ENCODE data around the gene TTYH2. TPM values are rescaled to one million over a fixed set of nuclear protein-coding genes. Genes with fewer than 3 reads are reported as not detected.
"Not testable (repeated sequence)": the region's sequence is repeated elsewhere in the genome, so short reads cannot be mapped to it uniquely, and the experiment has no call there.

The TTYH2 gene
- polyA plus RNA-seq (ENCODE audit: insufficient read length in 4 of 4) = 10 to 100 TPM; 14.8 to 39.4 (median 15.9) TPM

GRCh38 chr17:74212913-74213791, at the start of gene TTYH2:
TTYH2 (plus strand) TSS chr17:74213571; CDS start chr17:74213588, 17 bp downstream.
- DNase-seq (ENCODE audit: low read depth in 4 of 4, low spot score in 3 of 4) = peak in 3 of 4 donors; percentile 77 to 88 (median 81)

- DNase-seq (ENCODE audit: low read depth in 4 of 4, low spot score in 3 of 4) = no peak
Observed at GRCh38 chr17:74163836-74164235, 49.5 kb upstream of the TTYH2 start.

- DNase-seq (ENCODE audit: low read depth in 4 of 4, low spot score in 3 of 4) = no peak
Observed at GRCh38 chr17:74164446-74165045, 48.8 kb upstream of the TTYH2 start.

GRCh38 chr17:74165797-74166365, 47.5 kb upstream of the TTYH2 start:
- DNase-seq (ENCODE audit: low read depth in 4 of 4, low spot score in 3 of 4) = no peak

- no peak for DNase-seq (ENCODE audit: low read depth in 4 of 4, low spot score in 3 of 4)
Observed at GRCh38 chr17:74170924-74171323, 42.4 kb upstream of the TTYH2 start.

GRCh38 chr17:74172700-74173099, 40.7 kb upstream of the TTYH2 start:
- DNase-seq (ENCODE audit: low read depth in 4 of 4, low spot score in 3 of 4) = no peak

GRCh38 chr17:74176546-74177001, 36.8 kb upstream of the TTYH2 start:
- DNase-seq (ENCODE audit: low read depth in 4 of 4, low spot score in 3 of 4) = peak in 2 of 4 donors; percentile 58 to 69

- DNase-seq (ENCODE audit: low read depth in 4 of 4, low spot score in 3 of 4) = no peak
Observed at GRCh38 chr17:74177018-74177450, 36.3 kb upstream of the TTYH2 start.

GRCh38 chr17:74179576-74179975, 33.8 kb upstream of the TTYH2 start:
- DNase-seq (ENCODE audit: low read depth in 4 of 4, low spot score in 3 of 4) = no peak

- no peak for DNase-seq (ENCODE audit: low read depth in 4 of 4, low spot score in 3 of 4)
Observed at GRCh38 chr17:74180336-74180735, 33.0 kb upstream of the TTYH2 start.

GRCh38 chr17:74181341-74181740, 32.0 kb upstream of the TTYH2 start:
- no peak for DNase-seq (ENCODE audit: low read depth in 4 of 4, low spot score in 3 of 4)

GRCh38 chr17:74182041-74182723, 31.2 kb upstream of the TTYH2 start:
- no peak for DNase-seq (ENCODE audit: low read depth in 4 of 4, low spot score in 3 of 4)

- DNase-seq (ENCODE audit: low read depth in 4 of 4, low spot score in 3 of 4) = no peak
Observed at GRCh38 chr17:74183411-74183810, 30.0 kb upstream of the TTYH2 start.

- DNase-seq (ENCODE audit: low read depth in 4 of 4, low spot score in 3 of 4) = no peak
Observed at GRCh38 chr17:74185571-74186185, 27.7 kb upstream of the TTYH2 start.

GRCh38 chr17:74186498-74186897, 26.9 kb upstream of the TTYH2 start:
- DNase-seq (ENCODE audit: low read depth in 4 of 4, low spot score in 3 of 4) = no peak

- DNase-seq (ENCODE audit: low read depth in 4 of 4, low spot score in 3 of 4) = no peak
Observed at GRCh38 chr17:74187761-74188160, 25.6 kb upstream of the TTYH2 start.

GRCh38 chr17:74188687-74189086, 24.7 kb upstream of the TTYH2 start:
- DNase-seq (ENCODE audit: low read depth in 4 of 4, low spot score in 3 of 4) = not testable (repeated sequence)

GRCh38 chr17:74190154-74190553, 23.2 kb upstream of the TTYH2 start:
- DNase-seq (ENCODE audit: low read depth in 4 of 4, low spot score in 3 of 4) = no peak

- no peak for DNase-seq (ENCODE audit: low read depth in 4 of 4, low spot score in 3 of 4)
Observed at GRCh38 chr17:74190807-74191406, 22.5 kb upstream of the TTYH2 start.

Data from left renal pelvis (tissue), 4 donors.